CD1c-positive myeloid dendritic cell (primary cell): Measurements from ENCODE around the gene COX17.
A peak's percentile ranks its signal among the peaks of the same experiment; 100 is the strongest.

ENCODE experiments used
- DNase-seq: peaks from one replicate; pipeline ENCODE4 v3.0.0-alpha.2; 2016; ENCODE audit errors: extremely low spot score

COX17 gene

GRCh38 chr3:119645813-119646212, 31.4 kb downstream of the COX17 start:
- no peak for DNase-seq

- no peak for DNase-seq
These were observed 32.7 kb downstream of the COX17 start for GRCh38 chr3:119644481-119644880.

- DNase-seq: no peak
These were observed 33.7 kb downstream of the COX17 start for GRCh38 chr3:119643528-119643927.

- no peak for DNase-seq
These were observed 34.3 kb downstream of the COX17 start for GRCh38 chr3:119642746-119643473.

- DNase-seq: no peak
These were observed 35.8 kb downstream of the COX17 start for GRCh38 chr3:119641416-119641815.

GRCh38 chr3:119639494-119640350, 37.5 kb downstream of the COX17 start:
- peak; percentile 53 for DNase-seq

- peak; percentile 90 for DNase-seq
These were observed 39.3 kb downstream of the COX17 start for GRCh38 chr3:119637679-119638477.

GRCh38 chr3:119636891-119637611, 40.2 kb downstream of the COX17 start:
- no peak for DNase-seq

- DNase-seq: peak; percentile 47
These were observed 41.0 kb downstream of the COX17 start for GRCh38 chr3:119636249-119636648.

GRCh38 chr3:119635719-119636118, 41.5 kb downstream of the COX17 start:
- DNase-seq: no peak

- DNase-seq: no peak
These were observed 44.4 kb downstream of the COX17 start for GRCh38 chr3:119632829-119633228.

- DNase-seq: peak; percentile 58
These were observed 45.0 kb downstream of the COX17 start for GRCh38 chr3:119632216-119632615.

GRCh38 chr3:119631516-119631915, 45.7 kb downstream of the COX17 start:
- no peak for DNase-seq

- no peak for DNase-seq
These were observed 46.3 kb downstream of the COX17 start for GRCh38 chr3:119630880-119631329.

- peak; percentile 58 for DNase-seq
These were observed 46.9 kb downstream of the COX17 start for GRCh38 chr3:119630128-119630879.

- DNase-seq: peak; percentile 83
These were observed 48.3 kb downstream of the COX17 start for GRCh38 chr3:119628816-119629445.

GRCh38 chr3:119628390-119628789, 48.8 kb downstream of the COX17 start:
- peak; percentile 57 for DNase-seq

- DNase-seq: peak; percentile 84
These were observed 49.7 kb downstream of the COX17 start for GRCh38 chr3:119627461-119627860.

- peak; percentile 35 for DNase-seq
These were observed 51.0 kb downstream of the COX17 start for GRCh38 chr3:119626196-119626595.
